ENCODE data around the gene SNN.
A peak's percentile ranks its signal among the peaks of the same experiment; 100 is the strongest.

Gene SNN

GRCh38 chr16:11681976-11682654 is 13.9 kb downstream of the SNN start:
- DNase-seq = peak in 1 of 2 experiments; percentile 52

GRCh38 chr16:11682655-11683096 is 14.4 kb downstream of the SNN start:
- DNase-seq = no peak

- DNase-seq = no peak
Observed at GRCh38 chr16:11683145-11683544, 14.9 kb downstream of the SNN start.

- no peak for DNase-seq
Observed at GRCh38 chr16:11684231-11685025, 16.2 kb downstream of the SNN start.

- DNase-seq = no peak
Observed at GRCh38 chr16:11685844-11686618, 17.8 kb downstream of the SNN start.

GRCh38 chr16:11686713-11687380 is 18.6 kb downstream of the SNN start:
- DNase-seq = no peak

- DNase-seq = peak in 1 of 2 experiments; percentile 62
Observed at GRCh38 chr16:11687601-11688519, 19.6 kb downstream of the SNN start.

GRCh38 chr16:11688520-11688886 is 20.2 kb downstream of the SNN start:
- DNase-seq = no peak

GRCh38 chr16:11689031-11689840 is 21.0 kb downstream of the SNN start:
- no peak for DNase-seq

- DNase-seq = no peak
Observed at GRCh38 chr16:11691235-11691634, 23.0 kb downstream of the SNN start.

GRCh38 chr16:11691771-11692170 is 23.5 kb downstream of the SNN start:
- DNase-seq = peak in 1 of 2 experiments; percentile 16

GRCh38 chr16:11692171-11692570 is 23.9 kb downstream of the SNN start:
- peak in 1 of 2 experiments; percentile 27 for DNase-seq

- DNase-seq = peak; percentile 53 to 72
Observed at GRCh38 chr16:11692651-11693050, 24.4 kb downstream of the SNN start.

GRCh38 chr16:11696266-11697012 is 28.2 kb downstream of the SNN start:
- no peak for DNase-seq

- peak in 1 of 2 experiments; percentile 65 for DNase-seq
Observed at GRCh38 chr16:11697319-11697718, 29.1 kb downstream of the SNN start.

- no peak for DNase-seq
Observed at GRCh38 chr16:11698271-11698689, 30.0 kb downstream of the SNN start.

- DNase-seq = no peak
Observed at GRCh38 chr16:11699234-11699894, 31.1 kb downstream of the SNN start.

- no peak for DNase-seq
Observed at GRCh38 chr16:11700264-11701029, 32.2 kb downstream of the SNN start.
